ENCODE results near the gene MRM1. TPM values are rescaled to one million over a fixed set of nuclear protein-coding genes. Genes with fewer than 3 reads are reported as not detected.
A peak's percentile ranks its signal among the peaks of the same experiment; 100 is the strongest.

The MRM1 gene
- polyA plus RNA-seq, 1 donor from 2014 or later, result 10.1 TPM

DNA sequence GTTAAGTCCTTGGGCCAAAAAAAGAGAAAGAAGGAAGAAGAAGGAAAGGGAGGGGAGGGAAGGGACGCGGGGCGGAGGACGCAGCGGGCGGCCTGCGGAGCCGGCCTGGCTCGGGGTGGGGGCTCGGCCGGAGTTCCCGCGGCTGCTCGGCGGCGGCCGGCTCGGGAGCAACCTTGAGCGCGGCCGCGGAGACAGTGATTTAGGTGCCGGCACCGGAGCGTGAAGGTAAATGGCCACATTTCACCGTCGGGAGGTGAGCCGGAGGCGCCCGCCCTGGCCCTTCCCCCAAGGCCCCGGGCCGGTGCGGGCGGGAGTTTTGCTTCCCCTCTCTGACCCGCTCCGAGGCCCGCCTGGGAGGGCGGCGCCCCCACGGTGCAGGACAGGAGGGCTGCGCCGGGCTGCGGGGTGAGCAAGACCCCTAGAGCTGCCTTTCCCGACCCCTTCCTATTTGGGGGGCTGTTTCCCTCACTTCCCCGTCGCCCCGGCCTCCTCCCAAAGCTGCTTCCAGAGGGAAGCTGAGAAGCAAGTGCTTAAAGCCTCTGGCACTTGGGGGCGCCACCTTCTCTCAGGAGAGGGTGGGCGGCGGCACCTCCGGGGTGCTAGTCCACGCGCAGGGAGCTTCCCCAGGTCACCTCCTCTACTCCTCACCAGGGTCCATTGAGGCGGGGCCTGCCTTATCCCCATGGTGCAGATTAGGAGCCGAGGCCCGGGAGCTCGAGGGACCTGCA is 56.5 kb downstream of the MRM1 start:
- Mint-ChIP-seq H3K4me1 (peaks cover 0 to 5% (median 4%) of the 10 kb centered on the region in 3 donors), H3K9me3 (peaks cover 0 to 2% (median 0%) of the 10 kb centered on the region in 3 donors), H3K27ac (no peak overlapping the region), H3K36me3 (peaks cover 5% of the 10 kb centered on the region), H3K27me3 (peaks cover 46% of the 10 kb centered on the region), H3K4me3 (peak overlapping the region in 2 of 4 donors; percentile 81 to 83)

Other genes with a start within 250 kb of the MRM1 start
- not detected for gene TBC1D3H, start 213.1 kb upstream of the MRM1 start, polyA plus RNA-seq
- 88.1 TPM for gene ZNHIT3, start 114.9 kb upstream of the MRM1 start, polyA plus RNA-seq
- gene MYO19, start 66.7 kb upstream of the MRM1 start, polyA plus RNA-seq, result 4.2 TPM
- 7.9 TPM for gene PIGW, start 66.6 kb upstream of the MRM1 start, polyA plus RNA-seq
- gene GGNBP2, start 56.7 kb upstream of the MRM1 start, polyA plus RNA-seq, result 84.9 TPM
- 2.8 TPM for gene DHRS11, start 9.7 kb upstream of the MRM1 start, polyA plus RNA-seq